Hair follicle dermal papilla cell (primary cell): Measurements from ENCODE around the gene NTN5. TPM values are rescaled to one million over a fixed set of nuclear protein-coding genes. Genes with fewer than 3 reads are reported as not detected.

Source experiments
- total RNA-seq: library from RNA; depleted of rRNA; stranded (reverse); fragments of >200 nt; gene quantifications from 2 replicates; pipeline ENCODE4 v1.2.3, GENCODE V29; 2012

Gene NTN5, protein sequence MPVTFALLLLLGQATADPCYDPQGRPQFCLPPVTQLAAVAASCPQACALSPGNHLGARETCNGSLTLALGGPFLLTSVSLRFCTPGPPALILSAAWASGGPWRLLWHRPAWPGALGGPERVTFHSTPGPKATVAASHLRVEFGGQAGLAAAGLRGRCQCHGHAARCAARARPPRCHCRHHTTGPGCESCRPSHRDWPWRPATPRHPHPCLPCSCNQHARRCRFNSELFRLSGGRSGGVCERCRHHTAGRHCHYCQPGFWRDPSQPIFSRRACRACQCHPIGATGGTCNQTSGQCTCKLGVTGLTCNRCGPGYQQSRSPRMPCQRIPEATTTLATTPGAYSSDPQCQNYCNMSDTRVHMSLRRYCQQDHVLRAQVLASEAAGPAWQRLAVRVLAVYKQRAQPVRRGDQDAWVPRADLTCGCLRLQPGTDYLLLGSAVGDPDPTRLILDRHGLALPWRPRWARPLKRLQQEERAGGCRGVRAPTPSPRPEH
- total RNA-seq = 0.32 TPM in 1 of 2 replicates, not detected in the other

DNA sequence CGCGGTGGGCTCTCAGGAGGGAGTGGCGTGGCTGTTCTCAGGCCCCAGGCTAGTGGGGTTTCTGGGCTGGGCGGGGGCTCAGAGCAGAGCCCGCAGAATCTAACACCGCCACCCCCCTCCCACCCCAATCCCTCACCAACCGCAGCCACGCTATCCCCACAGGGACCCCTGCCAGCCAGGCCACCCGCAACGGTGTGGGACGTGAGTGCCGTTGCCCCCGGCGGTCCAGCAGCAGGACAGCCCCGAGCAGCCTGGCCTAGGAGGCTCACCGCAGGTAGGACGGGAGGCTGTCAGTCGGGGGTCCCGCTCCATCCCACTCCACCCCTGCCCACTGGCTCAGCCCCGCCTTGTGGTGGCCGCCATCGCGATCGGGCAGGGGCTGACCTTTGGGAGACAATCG, at the start of gene NTN5:
TSS of gene NTN5 (minus strand) at position 24 of the 400 bp plus-strand sequence. CDS start 2,031 bp downstream, outside the sequence.

GRCh38 chr19:48719263-48720171, 46.7 kb upstream of the NTN5 start, which contains the start of gene MAMSTR:
Gene MAMSTR (minus strand): TSS chr19:48719725. CDS start chr19:48719031, 694 bp downstream.

DNA sequence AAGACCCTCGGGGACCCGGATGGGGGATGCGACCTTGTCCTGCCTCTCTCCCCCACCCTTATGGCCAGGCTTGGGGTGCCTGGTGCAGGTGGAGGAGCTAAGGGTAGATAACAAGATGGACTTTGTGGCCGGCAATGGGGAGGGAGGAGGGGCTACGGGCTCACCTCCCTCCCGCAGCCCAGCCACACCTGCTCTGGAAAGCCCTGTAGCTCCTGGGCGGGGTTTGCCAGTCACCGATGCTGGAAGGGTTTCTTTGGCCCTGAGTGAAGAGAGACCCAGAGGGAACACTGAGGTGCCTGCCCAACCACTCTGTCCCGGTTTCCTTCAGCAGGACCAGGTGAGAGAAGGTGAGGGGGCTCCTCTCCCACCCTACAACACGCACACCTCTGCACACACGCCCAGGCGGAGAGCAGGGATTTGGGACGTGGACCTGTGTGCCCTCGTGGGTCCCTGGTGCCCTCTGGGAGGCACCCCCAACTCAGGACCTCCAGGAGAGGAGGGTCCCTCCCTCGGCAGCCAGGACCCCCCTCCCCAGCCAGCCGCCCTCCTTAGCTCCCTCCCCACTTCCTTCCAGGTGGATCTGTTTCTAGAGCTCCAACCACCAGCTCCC, 23.0 kb upstream of the NTN5 start, which contains the start of gene FUT2:
TSS of gene FUT2 (plus strand) at position 229 of the 610 bp plus-strand sequence. CDS start 6,986 bp downstream, outside the sequence.

GRCh38 chr19:48646001-48646721, 26.7 kb downstream of the NTN5 start, which contains the start of gene CA11:
Gene CA11 (minus strand): TSS chr19:48646187. CDS start chr19:48645632, 555 bp downstream.

DNA sequence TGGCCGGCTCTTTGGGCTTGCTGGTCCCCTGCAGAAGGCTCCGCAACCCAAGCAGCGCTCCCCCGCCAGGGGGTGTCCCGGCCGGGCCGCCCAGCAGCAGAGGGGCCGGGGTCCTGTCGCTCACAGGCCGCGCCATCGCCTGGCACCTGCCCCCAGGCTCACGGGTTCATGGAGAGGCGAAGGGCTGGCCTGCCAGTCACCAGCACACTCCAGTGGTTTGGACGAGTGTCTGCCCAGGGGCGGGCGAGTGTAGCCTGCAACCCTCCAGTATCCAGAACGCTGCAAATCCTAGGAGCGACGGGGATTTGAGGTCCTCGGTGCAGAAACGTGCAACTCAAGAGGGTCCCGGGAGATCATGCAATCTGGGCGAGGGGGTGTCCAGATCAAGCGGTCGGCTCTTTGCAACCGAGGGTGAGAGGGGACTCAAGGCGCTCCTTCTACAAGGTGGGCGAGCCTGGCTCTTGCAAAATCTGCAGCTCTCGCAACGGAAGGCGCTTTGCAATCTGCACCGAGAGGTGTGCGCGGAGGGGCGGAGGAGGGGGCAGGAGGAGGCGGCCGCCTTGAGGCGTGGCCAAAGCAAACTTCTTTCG, 35.9 kb downstream of the NTN5 start, which contains the start of gene DBP:
TSS of gene DBP (minus strand) at position 521 of the 590 bp plus-strand sequence. CDS start at position 136, 385 bp downstream.

DNA sequence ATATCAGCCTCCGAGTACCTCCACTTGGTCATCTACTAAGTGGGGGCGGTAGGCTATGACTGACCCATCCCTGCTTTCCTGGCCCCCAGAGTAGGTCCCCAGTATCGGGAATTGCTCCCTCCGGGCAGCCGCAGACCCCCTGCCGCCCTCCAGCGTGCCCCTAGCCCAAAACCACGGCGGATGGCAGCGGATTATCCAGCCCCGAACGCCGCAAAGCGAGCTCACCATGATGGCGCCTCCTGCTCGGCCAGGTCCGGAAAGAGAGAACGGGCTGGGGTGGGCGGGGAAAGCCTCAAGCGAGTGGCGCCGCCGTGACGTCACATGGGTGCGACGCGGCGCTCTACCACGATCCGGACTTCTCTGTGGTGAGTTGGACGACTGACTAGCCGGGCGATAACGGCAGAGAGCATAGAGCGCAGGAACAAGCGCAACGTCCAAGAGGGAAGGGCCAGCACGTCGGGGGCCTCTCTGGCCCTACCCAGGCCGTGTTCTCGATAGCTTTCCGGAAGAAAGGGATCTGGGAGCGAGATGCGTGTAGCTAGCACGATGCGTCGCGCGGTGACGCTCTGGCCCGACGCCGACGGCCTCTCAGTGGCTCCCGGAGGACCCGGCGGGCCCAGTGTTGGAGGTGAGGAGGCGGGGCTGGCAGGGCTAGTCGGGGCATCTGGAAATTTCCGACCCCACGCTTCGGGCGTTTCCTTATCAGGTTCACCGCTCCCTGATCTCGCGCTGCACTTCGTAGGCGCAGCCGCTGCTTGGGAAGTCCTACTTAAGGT, 53.7 kb downstream of the NTN5 start, which contains the start of the genes RPL18 and SPHK2:
TSS of gene RPL18 (minus strand) at position 263 of the 776 bp plus-strand sequence. CDS start at position 228, 35 bp downstream.
TSS of gene SPHK2 (plus strand) at position 591 of the 776 bp plus-strand sequence. CDS start 1,009 bp downstream, outside the sequence.

GRCh38 chr19:48614436-48615230, 58.2 kb downstream of the NTN5 start, which contains the start of gene FAM83E:
Gene FAM83E (minus strand): TSS chr19:48615076. CDS start chr19:48613372, 1,704 bp downstream.

Other genes with a start within 250 kb of the NTN5 start
- 30.2 and 31.0 TPM in 2 replicates for gene GRWD1, start 227.0 kb downstream of the NTN5 start, total RNA-seq
- 0.49 and 0.81 TPM in 2 replicates for gene KCNJ14, start 217.4 kb downstream of the NTN5 start, total RNA-seq
- gene CYTH2, start 203.6 kb downstream of the NTN5 start, total RNA-seq = 35.8 and 40.4 TPM in 2 replicates
- gene LMTK3, start 161.2 kb downstream of the NTN5 start, total RNA-seq = under 0.01 and 0.36 TPM in 2 replicates
- 0.36 TPM in 1 of 2 replicates, not detected in the other for gene SULT2B1, start 120.8 kb downstream of the NTN5 start, total RNA-seq
- not detected in 2 replicates for gene SPACA4, start 66.3 kb downstream of the NTN5 start, total RNA-seq
- 0.24 and 1.3 TPM in 2 replicates for gene FAM83E, start 57.9 kb downstream of the NTN5 start, total RNA-seq
- 1,307 and 1,432 TPM in 2 replicates for gene RPL18, start 53.8 kb downstream of the NTN5 start, total RNA-seq
- 16.5 and 19.1 TPM in 2 replicates for gene SPHK2, start 53.5 kb downstream of the NTN5 start, total RNA-seq
- gene DBP, start 35.6 kb downstream of the NTN5 start, total RNA-seq = 7.6 and 12.3 TPM in 2 replicates
- gene CA11, start 26.8 kb downstream of the NTN5 start, total RNA-seq = 1.5 and 2.9 TPM in 2 replicates
- gene FUT2, start 23.0 kb upstream of the NTN5 start, total RNA-seq = under 0.01 TPM in 1 of 2 replicates, not detected in the other
- 0.97 and 1.5 TPM in 2 replicates for gene MAMSTR, start 46.7 kb upstream of the NTN5 start, total RNA-seq
- 0.32 and 0.36 TPM in 2 replicates for gene RASIP1, start 67.6 kb upstream of the NTN5 start, total RNA-seq
- gene IZUMO1, start 73.9 kb upstream of the NTN5 start, total RNA-seq = not detected in 2 replicates
- gene FUT1, start 79.6 kb upstream of the NTN5 start, total RNA-seq = not detected in 2 replicates
- gene FGF21, start 82.5 kb upstream of the NTN5 start, total RNA-seq = not detected in 2 replicates
- gene BCAT2, start 138.0 kb upstream of the NTN5 start, total RNA-seq = 33.6 and 34.4 TPM in 2 replicates
- gene HSD17B14, start 163.5 kb upstream of the NTN5 start, total RNA-seq = 12.2 and 14.6 TPM in 2 replicates
- 15.7 and 20.8 TPM in 2 replicates for gene PLEKHA4, start 195.6 kb upstream of the NTN5 start, total RNA-seq
- 86.6 and 94.5 TPM in 2 replicates for gene PPP1R15A, start 199.4 kb upstream of the NTN5 start, total RNA-seq
- 0.12 and 0.16 TPM in 2 replicates for gene TULP2, start 225.7 kb upstream of the NTN5 start, total RNA-seq
- gene NUCB1, start 227.3 kb upstream of the NTN5 start, total RNA-seq = 269 and 313 TPM in 2 replicates